Astrocyte (in vitro differentiated cells and primary cell): ENCODE measurements around the gene ABCG5. TPM values are rescaled to one million over a fixed set of nuclear protein-coding genes. Genes with fewer than 3 reads are reported as not detected.

Source experiments
- DNase-seq: peaks from one replicate; pipeline ENCODE4 v3.0.0-alpha.2; 2010; ENCODE audit warnings: low read depth
- FAIRE-seq: peaks from 2 replicates; lab custom pipeline; 2011; peaks lifted over from hg19 to GRCh38; lab: Jason Lieb, UNC
- H2AFZ ChIP-seq: 2 replicates; pipeline ENCODE4 v1.6.0; 2012; ENCODE audit warnings: low read depth, low read length, inconsistent platforms
- H3K27ac ChIP-seq: 2 replicates; pipeline ENCODE4 v1.5.1; 2011; ENCODE audit warnings: low read depth, low read length, inconsistent platforms
- H3K27me3 ChIP-seq: 2 replicates; pipeline ENCODE4 v1.6.0; 2011; ENCODE audit warnings: low read length, inconsistent platforms; ENCODE audit not compliant: insufficient read depth
- H3K36me3 ChIP-seq: 2 replicates; pipeline ENCODE4 v1.5.1; 2011; ENCODE audit warnings: low read length, inconsistent platforms; ENCODE audit not compliant: insufficient read depth
- H3K4me1 ChIP-seq: 2 replicates; pipeline ENCODE4 v1.5.1; 2011; ENCODE audit warnings: low read length, inconsistent platforms; ENCODE audit not compliant: insufficient read depth
- H3K4me2 ChIP-seq: 2 replicates; pipeline ENCODE4 v1.6.0; 2012; ENCODE audit warnings: low read length, inconsistent platforms
- H3K4me3 ChIP-seq: 2 replicates; pipeline ENCODE4 v1.5.1; 2011; ENCODE audit warnings: low read depth, mild to moderate bottlenecking, low read length, inconsistent platforms; ENCODE audit not compliant: insufficient read depth
- H3K79me2 ChIP-seq: 2 replicates; pipeline ENCODE4 v1.6.0; 2012; ENCODE audit warnings: mild to moderate bottlenecking, low read length, inconsistent platforms; ENCODE audit not compliant: insufficient read depth
- H3K9ac ChIP-seq: 2 replicates; pipeline ENCODE4 v1.6.0; 2012; ENCODE audit warnings: mild to moderate bottlenecking, low read length, inconsistent platforms
- H3K9me3 ChIP-seq: 2 replicates; pipeline ENCODE4 v1.5.1; 2012; ENCODE audit warnings: low read depth, mild to moderate bottlenecking, low read length, inconsistent platforms; ENCODE audit not compliant: insufficient read depth
- H4K20me1 ChIP-seq: 2 replicates; pipeline ENCODE4 v1.6.0; 2012; ENCODE audit warnings: low read length, inconsistent platforms; ENCODE audit not compliant: insufficient read depth
- H3K27ac Mint-ChIP-seq: one replicate; pipeline ENCODE4 v1.8.0; 2021; ENCODE audit warnings: mild to moderate bottlenecking, mixed read lengths; ENCODE audit not compliant: unreplicated experiment
- H3K27me3 Mint-ChIP-seq: one replicate; pipeline ENCODE4 v1.8.0; 2021; ENCODE audit warnings: low read depth, mixed read lengths; ENCODE audit not compliant: unreplicated experiment
- H3K36me3 Mint-ChIP-seq: one replicate; pipeline ENCODE4 v1.8.0; 2021; ENCODE audit warnings: low read depth, mixed read lengths; ENCODE audit not compliant: unreplicated experiment
- H3K4me1 Mint-ChIP-seq: one replicate; pipeline ENCODE4 v1.8.0; 2021; ENCODE audit warnings: low read depth, mixed read lengths; ENCODE audit not compliant: unreplicated experiment
- H3K4me3 Mint-ChIP-seq: one replicate; pipeline ENCODE4 v1.8.0; 2021; ENCODE audit warnings: mild to moderate bottlenecking, moderate library complexity, mixed read lengths; ENCODE audit not compliant: unreplicated experiment
- H3K9me3 Mint-ChIP-seq: one replicate; pipeline ENCODE4 v1.8.0; 2021; ENCODE audit warnings: mild to moderate bottlenecking, mixed read lengths; ENCODE audit not compliant: unreplicated experiment
- CTCF ChIP-seq: IDR thresholded peaks from 2 replicates; pipeline ENCODE4 v1.5.1; 2011; ENCODE audit warnings: low read depth, mild to moderate bottlenecking, inconsistent platforms, low read length, moderate library complexity; ENCODE audit not compliant: insufficient read depth
- EZH2 ChIP-seq: IDR thresholded peaks from 2 replicates; pipeline ENCODE4 v1.6.1; 2012; ENCODE audit warnings: mild to moderate bottlenecking, low read length, inconsistent platforms; ENCODE audit not compliant: insufficient read depth
- total RNA-seq: library from RNA; stranded (reverse); gene quantifications from 2 replicates; pipeline ENCODE4 v1.2.1, GENCODE V29; 2021

Gene ABCG5
- total RNA-seq, 1 donor from 2014 or later: not detected

GRCh38 chr2:43826305-43827250 is 12.1 kb downstream of the ABCG5 start:
- peaks cover 4% of the 10 kb centered on the region for H3K9me3 Mint-ChIP-seq
- Histone ChIP-seq H2AFZ (no peak overlapping the region), H3K79me2 (no peaks in the 10 kb centered on the region), H3K27me3 (peaks cover 20% of the 10 kb centered on the region), H3K4me3 (no peak overlapping the region), H3K9me3 (no peaks in the 10 kb centered on the region), H3K9ac (no peak overlapping the region), H3K36me3 (no peaks in the 10 kb centered on the region), H3K4me2 (no peak overlapping the region), H4K20me1 (no peaks in the 10 kb centered on the region), H3K27ac (no peak overlapping the region), H3K4me1 (no peaks in the 10 kb centered on the region)
- no peak for TF ChIP-seq EZH2
- TF ChIP-seq CTCF: no peak
- FAIRE-seq: no peak
- no peak overlapping the region for H3K27ac Mint-ChIP-seq
- no peak overlapping the region for H3K4me3 Mint-ChIP-seq
- no peaks in the 10 kb centered on the region for H3K36me3 Mint-ChIP-seq
- H3K27me3 Mint-ChIP-seq: peaks cover 45% of the 10 kb centered on the region
- no peaks in the 10 kb centered on the region for H3K4me1 Mint-ChIP-seq
- no peak for DNase-seq

GRCh38 chr2:43825841-43826240 is 12.8 kb downstream of the ABCG5 start:
- Histone ChIP-seq H3K4me3 (no peak overlapping the region), H2AFZ (no peak overlapping the region), H3K4me1 (no peaks in the 10 kb centered on the region), H3K9ac (no peak overlapping the region), H3K27ac (no peak overlapping the region), H3K79me2 (no peaks in the 10 kb centered on the region), H3K36me3 (no peaks in the 10 kb centered on the region), H4K20me1 (no peaks in the 10 kb centered on the region), H3K4me2 (no peak overlapping the region), H3K27me3 (peaks cover 16% of the 10 kb centered on the region), H3K9me3 (no peaks in the 10 kb centered on the region)
- H3K4me1 Mint-ChIP-seq: no peaks in the 10 kb centered on the region
- H3K4me3 Mint-ChIP-seq: no peak overlapping the region
- TF ChIP-seq EZH2: no peak
- no peak for TF ChIP-seq CTCF
- peaks cover 2% of the 10 kb centered on the region for H3K9me3 Mint-ChIP-seq
- no peaks in the 10 kb centered on the region for H3K36me3 Mint-ChIP-seq
- DNase-seq (no peak), FAIRE-seq (no peak)
- no peak overlapping the region for H3K27ac Mint-ChIP-seq
- peaks cover 43% of the 10 kb centered on the region for H3K27me3 Mint-ChIP-seq
